MCF 10A (cell line): ENCODE measurements around the gene F11R. TPM values are rescaled to one million over a fixed set of nuclear protein-coding genes. Genes with fewer than 3 reads are reported as not detected.

ENCODE experiments used
- BruUV-seq: library from RNA; stranded (reverse); fragments of 400-500 nt; replicated peaks from 2 replicates; lab custom pipeline; 2021; lab: Mats Ljungman, UMichigan
- CTCF ChIA-PET: fragments of 300-600 bp; sonication (Branson Sonifier 250); formaldehyde crosslinking; extraction: SDS; loops from one replicate; lab custom pipeline; 2021; ENCODE audit warnings: antibody characterized with exemption, inconsistent platforms; lab: Yijun Ruan, JAX
- POLR2A ChIA-PET: fragments of 300-600, 350-650 bp; sonication (Branson Sonifier 250); formaldehyde crosslinking; extraction: SDS; loops from one replicate; lab custom pipeline; 2020; ENCODE audit warnings: antibody characterized with exemption, inconsistent platforms; lab: Yijun Ruan, JAX
- DNase-seq: peaks from one replicate; pipeline ENCODE4 v3.0.0-alpha.2; 2018; ENCODE audit not compliant: unreplicated experiment
- H3K27ac Mint-ChIP-seq: one replicate; pipeline ENCODE4 v1.8.0; 2022; ENCODE audit warnings: mild to moderate bottlenecking, low read depth, mixed read lengths; ENCODE audit not compliant: unreplicated experiment
- H3K27me3 Mint-ChIP-seq: one replicate; pipeline ENCODE4 v1.8.0; 2022; ENCODE audit warnings: mixed read lengths; ENCODE audit not compliant: insufficient read depth, unreplicated experiment
- H3K36me3 Mint-ChIP-seq: one replicate; pipeline ENCODE4 v1.8.0; 2022; ENCODE audit warnings: mild to moderate bottlenecking, moderate library complexity, mixed read lengths; ENCODE audit not compliant: insufficient read depth, unreplicated experiment
- H3K4me1 Mint-ChIP-seq: one replicate; pipeline ENCODE4 v1.8.0; 2022; ENCODE audit warnings: mixed read lengths; ENCODE audit not compliant: insufficient read depth, unreplicated experiment
- H3K4me3 Mint-ChIP-seq: one replicate; pipeline ENCODE4 v1.8.0; 2022; ENCODE audit warnings: mild to moderate bottlenecking, moderate library complexity, mixed read lengths; ENCODE audit not compliant: unreplicated experiment
- H3K9me3 Mint-ChIP-seq: one replicate; pipeline ENCODE4 v1.8.0; 2022; ENCODE audit warnings: mixed read lengths; ENCODE audit not compliant: unreplicated experiment
- CTCF ChIP-seq: fragments of 200-600 bp; IDR thresholded peaks from one replicate; pipeline ENCODE4 v1.8.0; 2022; ENCODE audit warnings: antibody characterized with exemption, mild to moderate bottlenecking; ENCODE audit not compliant: unreplicated experiment
- intact Hi-C: fragments of 100-400 bp; cut with micrococcal nuclease; formaldehyde crosslinking; loops from 2 replicates; pipeline ENCODE4 v1.14.1; 2022
- total RNA-seq: library from RNA; stranded (reverse); gene quantifications from 2 replicates; pipeline ENCODE4 v1.2.3, GENCODE V29; 2022

The F11R gene
- total RNA-seq, 1 experiment from 2014 or later, result 73.6 TPM

GRCh38 chr1:160987359-160988050, 33.4 kb downstream of the F11R start:
- H3K27me3 Mint-ChIP-seq, result no peaks in the 10 kb centered on the region
- intact Hi-C loops, result no loop called here
- no peak for TF ChIP-seq CTCF
- DNase-seq, result no peak
- no peak overlapping the region for H3K4me3 Mint-ChIP-seq
- no peaks in the 10 kb centered on the region for H3K36me3 Mint-ChIP-seq
- ChIA-PET POLR2A (interaction anchor here (0.6 to 4.0 kb wide), 7 partner anchors 9 to 369 kb away, joined by 3 to 35 read pairs (median 3); partner anchors contain the start of gene ITLN2), CTCF (interaction anchor here (0.5 to 6.6 kb wide), 16 partner anchors 9 to 313 kb away, joined by 3 to 130 read pairs (median 6); partner anchors contain the start of gene ITLN2)
- no peak overlapping the region for H3K27ac Mint-ChIP-seq
- H3K4me1 Mint-ChIP-seq, result no peaks in the 10 kb centered on the region
- H3K9me3 Mint-ChIP-seq, result no peaks in the 10 kb centered on the region
- BruUV-seq, result no TSS peak

GRCh38 chr1:160985723-160986122, 35.2 kb downstream of the F11R start:
- H3K9me3 Mint-ChIP-seq, result no peaks in the 10 kb centered on the region
- H3K27me3 Mint-ChIP-seq, result no peaks in the 10 kb centered on the region
- H3K4me3 Mint-ChIP-seq, result no peak overlapping the region
- no peaks in the 10 kb centered on the region for H3K36me3 Mint-ChIP-seq
- intact Hi-C loops, result no loop called here
- no peak overlapping the region for H3K27ac Mint-ChIP-seq
- ChIA-PET CTCF (interaction anchor here (0.6 to 6.6 kb wide), 7 partner anchors 13 to 310 kb away, joined by 3 to 130 read pairs (median 4); partner anchors contain the start of gene ITLN2), POLR2A (interaction anchor here (0.7 kb wide), 1 partner anchor 151 kb away, joined by 4 read pairs; no protein-coding TSS in a partner anchor)
- TF ChIP-seq CTCF, result no peak
- BruUV-seq, result no TSS peak
- H3K4me1 Mint-ChIP-seq, result no peaks in the 10 kb centered on the region
- no peak for DNase-seq

- ChIA-PET CTCF (interaction anchor here (0.7 kb wide), 1 partner anchor 136 kb away, joined by 4 read pairs; no protein-coding TSS in a partner anchor), POLR2A (interaction anchor here (1.2 kb wide), 1 partner anchor 29 kb away, joined by 4 read pairs; no protein-coding TSS in a partner anchor)
- Mint-ChIP-seq H3K9me3 (no peaks in the 10 kb centered on the region), H3K36me3 (no peaks in the 10 kb centered on the region), H3K4me1 (no peaks in the 10 kb centered on the region), H3K4me3 (no peak overlapping the region), H3K27ac (no peak overlapping the region), H3K27me3 (no peaks in the 10 kb centered on the region)
- DNase-seq, result no peak
- no TSS peak for BruUV-seq
- intact Hi-C loops, result no loop called here
- no peak for TF ChIP-seq CTCF
Observed at GRCh38 chr1:160981584-160982411, 39.2 kb downstream of the F11R start.

GRCh38 chr1:160979286-160979685, 41.7 kb downstream of the F11R start:
- Mint-ChIP-seq H3K4me3 (no peak overlapping the region), H3K9me3 (no peaks in the 10 kb centered on the region), H3K27ac (no peak overlapping the region), H3K36me3 (no peaks in the 10 kb centered on the region), H3K4me1 (no peaks in the 10 kb centered on the region), H3K27me3 (peaks cover 9% of the 10 kb centered on the region)
- POLR2A ChIA-PET, result interaction anchor here (0.6 to 2.8 kb wide), 4 partner anchors 9 to 310 kb away, joined by 4 to 15 read pairs (median 9); no protein-coding TSS in a partner anchor
- CTCF ChIA-PET, result interaction anchor here (0.6 to 3.5 kb wide), 7 partner anchors 8 to 252 kb away, joined by 3 to 37 read pairs (median 3); partner anchors contain the start of gene ITLN2
- DNase-seq, result no peak
- no peak for TF ChIP-seq CTCF
- BruUV-seq, result no TSS peak
- intact Hi-C loops, result no loop called here
